SK-N-SH (cell line): ENCODE measurements around the gene TECRL. TPM values are rescaled to one million over a fixed set of nuclear protein-coding genes. Genes with fewer than 3 reads are reported as not detected.

Source experiments
- CTCF ChIA-PET: fragments of 300-600, 350-600 bp; formaldehyde crosslinking; extraction: SDS; loops from one replicate; lab custom pipeline; 2021; lab: Yijun Ruan, JAX
- POLR2A ChIA-PET: fragments of 350-600 bp; sonication (Branson Sonifier 250); formaldehyde crosslinking; extraction: SDS; loops from one replicate; lab custom pipeline; 2020; ENCODE audit warnings: antibody characterized with exemption, inconsistent platforms; lab: Yijun Ruan, JAX
- DNase-seq: peaks from one replicate; pipeline ENCODE4 v3.0.0; 2012
- H2AFZ ChIP-seq: fragments of 200-600 bp; sonication (generic); 2 replicates; pipeline ENCODE4 v1.8.1; 2016; ENCODE audit warnings: antibody characterized with exemption, mild to moderate bottlenecking, low read depth
- H3F3A ChIP-seq: fragments of 200-600 bp; sonication (generic); replicated peaks from 2 replicates; pipeline ENCODE3; 2016; ENCODE audit warnings: antibody characterized with exemption, mild to moderate bottlenecking; ENCODE audit not compliant: insufficient read depth
- H3K27ac ChIP-seq, 2 experiments: fragments of 200-500 bp in 1 of 2; fragments of 200-600 bp in 1 of 2; sonication (Bioruptor generic) in 1 of 2; sonication (generic), shearing (Covaris generic) in 1 of 2; 2 replicates each; pipeline versions ENCODE4 v1.5.1 to v1.6.1; 2014 to 2016; ENCODE audit warnings: low read depth in 2 of 2, inconsistent platforms in 1 of 2, low read length in 1 of 2, mild to moderate bottlenecking in 1 of 2, mixed read lengths in 1 of 2
- H3K27me3 ChIP-seq: fragments of 200-600 bp; sonication (generic), shearing (Covaris generic); 2 replicates; pipeline ENCODE4 v1.6.1; 2016; ENCODE audit warnings: mixed run types; ENCODE audit not compliant: insufficient read depth
- H3K36me3 ChIP-seq, 2 experiments: fragments of 200-500 bp in 1 of 2; fragments of 200-600 bp in 1 of 2; sonication (Bioruptor generic) in 1 of 2; sonication (generic) in 1 of 2; replicated peaks in 1 of 2; 2 replicates each; pipeline versions ENCODE3 to v1.5.1; 2014 to 2016; ENCODE audit warnings: low read length in 1 of 2, mild to moderate bottlenecking in 1 of 2; ENCODE audit not compliant: insufficient read depth in 2 of 2, control insufficient read depth in 1 of 2
- H3K4me1 ChIP-seq, 2 experiments: fragments of 200-500 bp in 1 of 2; fragments of 200-600 bp in 1 of 2; sonication (Bioruptor generic) in 1 of 2; sonication (generic), shearing (Covaris generic) in 1 of 2; 2 replicates each; pipeline versions ENCODE4 v1.5.1 to v1.6.1; 2014 to 2016; ENCODE audit warnings: low read depth in 1 of 2, low read length in 1 of 2, mixed run types in 1 of 2; ENCODE audit not compliant: insufficient read depth in 2 of 2, control insufficient read depth in 1 of 2
- H3K4me2 ChIP-seq: fragments of 200-600 bp; sonication (generic), shearing (Covaris generic); 2 replicates; pipeline ENCODE4 v1.6.1; 2017; ENCODE audit warnings: mixed run types
- H3K4me3 ChIP-seq, 2 experiments: fragments of 200-500 bp in 1 of 2; fragments of 200-600 bp in 1 of 2; sonication (Bioruptor generic) in 1 of 2; sonication (generic), shearing (Covaris generic) in 1 of 2; 2 replicates each; pipeline versions ENCODE4 v1.5.1 to v1.8.1; 2014 to 2016; ENCODE audit warnings: low read depth in 2 of 2, inconsistent platforms in 1 of 2, low read length in 1 of 2, mild to moderate bottlenecking in 1 of 2, mixed read lengths in 1 of 2, moderate library complexity in 1 of 2
- H3K79me2 ChIP-seq: fragments of 200-600 bp; sonication (generic); 2 replicates; pipeline ENCODE4 v1.8.1; 2017; ENCODE audit warnings: mild to moderate bottlenecking; ENCODE audit not compliant: insufficient read depth
- H3K9ac ChIP-seq: fragments of 200-600 bp; sonication (generic); 2 replicates; pipeline ENCODE4 v1.6.1; 2017; ENCODE audit warnings: mixed run types
- H3K9me2 ChIP-seq: fragments of 200-600 bp; sonication (generic); 2 replicates; pipeline ENCODE4 v1.6.1; 2017; ENCODE audit warnings: mixed run types
- H3K9me3 ChIP-seq: fragments of 200-600 bp; sonication (generic); 2 replicates; pipeline ENCODE4 v1.6.1; 2017; ENCODE audit warnings: mixed run types, mild to moderate bottlenecking, moderate library complexity
- H4K20me1 ChIP-seq: fragments of 200-600 bp; sonication (generic); 2 replicates; pipeline ENCODE4 v1.6.1; 2017; ENCODE audit warnings: mild to moderate bottlenecking, mixed run types; ENCODE audit not compliant: insufficient read depth
- CHD2 ChIP-seq: fragments of 150-350 bp; IDR thresholded peaks from 2 replicates; pipeline ENCODE4 v1.6.1; 2018; ENCODE audit warnings: low read length; ENCODE audit not compliant: partially characterized antibody
- ELF1 ChIP-seq: IDR thresholded peaks from 2 replicates; pipeline ENCODE4 v1.4.0; 2012
- FOSL2 ChIP-seq: IDR thresholded peaks from 2 replicates; pipeline ENCODE4 v1.4.0; 2012; ENCODE audit warnings: low read depth, mild to moderate bottlenecking, moderate library complexity, borderline replicate concordance
- FOXM1 ChIP-seq: IDR thresholded peaks from 2 replicates; pipeline ENCODE4 v1.4.0; 2012; ENCODE audit warnings: low read depth, mild to moderate bottlenecking
- GATA2 ChIP-seq: sonication (generic); formaldehyde crosslinking; IDR thresholded peaks from 2 replicates; pipeline ENCODE4 v1.5.0; 2020; ENCODE audit warnings: mild to moderate bottlenecking, missing genetic modification reagents
- IRF3 ChIP-seq: fragments of 150-350 bp; IDR thresholded peaks from 2 replicates; pipeline ENCODE4 v1.6.1; 2016; ENCODE audit warnings: mild to moderate bottlenecking, low read depth, low read length
- NRF1 ChIP-seq: IDR thresholded peaks from 2 replicates; pipeline ENCODE4 v1.6.1; 2012; ENCODE audit warnings: low read depth, mild to moderate bottlenecking, low read length
- RCOR1 ChIP-seq: fragments of 150-350 bp; IDR thresholded peaks from 2 replicates; pipeline ENCODE4 v1.6.1; 2017; ENCODE audit warnings: antibody characterized with exemption, low read length
- RXRA ChIP-seq: IDR thresholded peaks from 2 replicates; pipeline ENCODE4 v1.4.0; 2012; ENCODE audit warnings: low read depth, mild to moderate bottlenecking, borderline replicate concordance
- SIN3A ChIP-seq: IDR thresholded peaks from 2 replicates; pipeline ENCODE4 v1.6.1; 2012; ENCODE audit warnings: low read depth, mild to moderate bottlenecking, low read length, moderate library complexity, borderline replicate concordance
- WGBS: methylation state at CpG from one replicate; pipeline ENCODE4 v1.1.6; 2017; ENCODE audit warnings: low lambda C conversion rate; 5-methylcytosine and 5-hydroxymethylcytosine counted together
- polyA plus RNA-seq, 3 experiments: library from polyadenylated mRNA; depleted of rRNA; stranded (reverse); fragments of >200 nt; gene quantifications; 2 replicates each; pipeline ENCODE4 v1.2.3, GENCODE V29; 2012
- TF ChIP-seq, protein P1 (sequence below): IDR thresholded peaks from 2 replicates; pipeline ENCODE4 v1.4.0; 2012; ENCODE audit warnings: low read depth, borderline replicate concordance

Gene TECRL
- polyA plus RNA-seq, 1 of the 3 experiments (the other 2 are of a cell fraction): not detected

- H2AFZ ChIP-seq: no peak overlapping the region
- H3K4me3 ChIP-seq: no peak overlapping the region
- ChIA-PET POLR2A (no interaction called here), CTCF (no interaction called here)
- no peaks in the 10 kb centered on the region for H3K27me3 ChIP-seq
- H3K9ac ChIP-seq: no peak overlapping the region
- 11% methylated on average over 1 of the region's 1 CpG for WGBS
- no peaks in the 10 kb centered on the region for H3K36me3 ChIP-seq
- H3K4me2 ChIP-seq: no peak overlapping the region
- H3K9me2 ChIP-seq: no peaks in the 10 kb centered on the region
- no peaks in the 10 kb centered on the region for H3F3A ChIP-seq
- no peak overlapping the region for H3K27ac ChIP-seq
- no peak for DNase-seq
- H3K4me1 ChIP-seq: no peaks in the 10 kb centered on the region
- no peaks in the 10 kb centered on the region for H3K79me2 ChIP-seq
- no peak for TF ChIP-seq RCOR1
- TF ChIP-seq FOXM1: no peak
- TF ChIP-seq GATA2: no peak
- TF ChIP-seq FOSL2: no peak
- TF ChIP-seq ELF1: no peak
- no peak for TF ChIP-seq CHD2
- TF ChIP-seq, all 33 proteins: peak for 0
- Histone ChIP-seq H4K20me1 (no peaks in the 10 kb centered on the region), H3K9me3 (no peaks in the 10 kb centered on the region)
Measured at GRCh38 chr4:64327237-64327636, 82.0 kb downstream of the TECRL start.

DNA sequence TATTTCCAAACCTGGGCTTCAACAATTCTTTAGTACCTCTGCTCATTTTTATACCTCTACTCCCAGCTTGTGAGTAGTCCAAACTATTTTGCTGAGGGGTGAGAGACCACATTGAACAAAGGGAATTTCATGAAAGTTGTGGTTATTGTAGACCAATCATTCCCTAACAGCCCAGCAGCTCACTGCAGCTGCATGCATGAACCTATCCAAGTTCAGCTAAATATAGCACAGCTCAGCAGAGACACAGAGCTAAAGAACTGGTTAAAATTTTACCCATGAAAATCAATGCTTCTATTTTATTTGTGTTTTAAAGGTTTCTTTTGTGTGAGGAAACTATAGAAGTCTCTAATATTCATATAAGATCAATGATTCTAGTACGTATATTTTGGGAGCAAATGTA is 82.7 kb downstream of the TECRL start:
- Histone ChIP-seq H3K9me2 (no peaks in the 10 kb centered on the region), H3F3A (no peaks in the 10 kb centered on the region), H3K79me2 (no peaks in the 10 kb centered on the region), H3K9me3 (no peaks in the 10 kb centered on the region), H3K36me3 (no peaks in the 10 kb centered on the region), H3K27me3 (no peaks in the 10 kb centered on the region), H3K4me2 (no peak overlapping the region), H4K20me1 (no peaks in the 10 kb centered on the region), H2AFZ (no peak overlapping the region), H3K4me3 (no peak overlapping the region), H3K27ac (no peak overlapping the region), H3K9ac (no peak overlapping the region), H3K4me1 (no peaks in the 10 kb centered on the region)
- WGBS: 15% methylated on average over 1 of the region's 1 CpG
- TF ChIP-seq IRF3 (no peak), NRF1 (no peak), SIN3A (no peak), RXRA (no peak), FOSL2 (no peak)
- TF ChIP-seq, protein P1, sequence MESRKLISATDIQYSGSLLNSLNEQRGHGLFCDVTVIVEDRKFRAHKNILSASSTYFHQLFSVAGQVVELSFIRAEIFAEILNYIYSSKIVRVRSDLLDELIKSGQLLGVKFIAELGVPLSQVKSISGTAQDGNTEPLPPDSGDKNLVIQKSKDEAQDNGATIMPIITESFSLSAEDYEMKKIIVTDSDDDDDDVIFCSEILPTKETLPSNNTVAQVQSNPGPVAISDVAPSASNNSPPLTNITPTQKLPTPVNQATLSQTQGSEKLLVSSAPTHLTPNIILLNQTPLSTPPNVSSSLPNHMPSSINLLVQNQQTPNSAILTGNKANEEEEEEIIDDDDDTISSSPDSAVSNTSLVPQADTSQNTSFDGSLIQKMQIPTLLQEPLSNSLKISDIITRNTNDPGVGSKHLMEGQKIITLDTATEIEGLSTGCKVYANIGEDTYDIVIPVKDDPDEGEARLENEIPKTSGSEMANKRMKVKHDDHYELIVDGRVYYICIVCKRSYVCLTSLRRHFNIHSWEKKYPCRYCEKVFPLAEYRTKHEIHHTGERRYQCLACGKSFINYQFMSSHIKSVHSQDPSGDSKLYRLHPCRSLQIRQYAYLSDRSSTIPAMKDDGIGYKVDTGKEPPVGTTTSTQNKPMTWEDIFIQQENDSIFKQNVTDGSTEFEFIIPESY: no peak
- ChIA-PET POLR2A (no interaction called here), CTCF (no interaction called here)
- no peak for DNase-seq
